Epithelial cell of proximal tubule (primary cell): ENCODE measurements around the gene SLC36A2. TPM values are rescaled to one million over a fixed set of nuclear protein-coding genes. Genes with fewer than 3 reads are reported as not detected.

ENCODE experiments used
- DNase-seq: peaks from one replicate; pipeline ENCODE4 v3.0.0-alpha.2; 2011; ENCODE audit warnings: low read depth
- H3K4me3 ChIP-seq: 2 replicates; pipeline ENCODE4 v1.5.1; 2011; ENCODE audit warnings: low read depth, mild to moderate bottlenecking, low read length
- CTCF ChIP-seq: conservative IDR thresholded peaks from 2 replicates; pipeline ENCODE4 v1.5.1; 2012; ENCODE audit warnings: low read depth, mild to moderate bottlenecking, low read length
- total RNA-seq: library from RNA; depleted of rRNA; stranded (reverse); fragments of >200 nt; gene quantifications from 2 replicates; pipeline ENCODE4 v1.2.3, GENCODE V29; 2015

The SLC36A2 gene
- total RNA-seq, 1 donor from 2014 or later = not detected

- DNase-seq = no peak
- no peak overlapping the region for H3K4me3 ChIP-seq
- peak; percentile 52 for TF ChIP-seq CTCF
Observed at GRCh38 chr5:151298063-151298855, 49.1 kb downstream of the SLC36A2 start.

- H3K4me3 ChIP-seq = no peak overlapping the region
- no peak for DNase-seq
- TF ChIP-seq CTCF = no peak
Observed at GRCh38 chr5:151296974-151297373, 50.4 kb downstream of the SLC36A2 start.

- H3K4me3 ChIP-seq = no peak overlapping the region
- DNase-seq = no peak
- TF ChIP-seq CTCF = no peak
Observed at GRCh38 chr5:151296478-151296830, 50.9 kb downstream of the SLC36A2 start.

GRCh38 chr5:151295791-151296477 lies 51.4 kb downstream of the SLC36A2 start:
- no peak overlapping the region for H3K4me3 ChIP-seq
- no peak for TF ChIP-seq CTCF
- no peak for DNase-seq

GRCh38 chr5:151295138-151295537 lies 52.2 kb downstream of the SLC36A2 start:
- no peak for TF ChIP-seq CTCF
- DNase-seq = no peak
- H3K4me3 ChIP-seq = no peak overlapping the region

- TF ChIP-seq CTCF = no peak
- H3K4me3 ChIP-seq = no peak overlapping the region
- no peak for DNase-seq
Observed at GRCh38 chr5:151293624-151294023, 53.7 kb downstream of the SLC36A2 start.

- no peak for DNase-seq
- no peak overlapping the region for H3K4me3 ChIP-seq
- TF ChIP-seq CTCF = peak; percentile 26
Observed at GRCh38 chr5:151288180-151288579, 59.2 kb downstream of the SLC36A2 start.
